HL-60 (cell line): Measurements from ENCODE around the gene SNRPD3.

Source experiments
- DNase-seq, 2 experiments: peaks; one replicate each; pipeline ENCODE4 v3.0.0-alpha.2; 2010 to 2020; ENCODE audit warnings: low read depth in 1 of 2, low spot score in 1 of 2
- H3K27ac ChIP-seq: fragments of 250-450 bp; sonication (Bioruptor Pico); replicated peaks from 2 replicates; pipeline ENCODE4 v1.5.1; 2020; ENCODE audit warnings: mild to moderate bottlenecking, moderate library complexity
- H3K27me3 ChIP-seq: fragments of 250-450 bp; sonication (Bioruptor Pico); 2 replicates; pipeline ENCODE4 v1.5.1; 2021; ENCODE audit warnings: mild to moderate bottlenecking, moderate library complexity; ENCODE audit not compliant: insufficient read depth, poor library complexity, severe bottlenecking
- H3K4me3 ChIP-seq: replicated peaks from 2 replicates; pipeline ENCODE4 v1.5.1; 2011; ENCODE audit warnings: mild to moderate bottlenecking, control low read depth, low read length; ENCODE audit not compliant: insufficient read depth
- GABPA ChIP-seq: IDR thresholded peaks from 2 replicates; pipeline ENCODE4 v1.6.1; 2012; ENCODE audit warnings: low read depth
- POLR2AphosphoS5 ChIP-seq: IDR thresholded peaks from 2 replicates; pipeline ENCODE4 v1.6.1; 2012; ENCODE audit warnings: low read depth
- SPI1 ChIP-seq: IDR thresholded peaks from 2 replicates; pipeline ENCODE4 v1.6.1; 2012; ENCODE audit warnings: low read depth, mild to moderate bottlenecking, borderline replicate concordance
- TF ChIP-seq, protein P1 (sequence below): IDR thresholded peaks from 2 replicates; pipeline ENCODE4 v1.6.1; 2012; ENCODE audit warnings: low read depth; ENCODE audit not compliant: insufficient replicate concordance
- TF ChIP-seq, protein P2 (sequence below): IDR thresholded peaks from one replicate; pipeline ENCODE4 v1.5.1; 2011; ENCODE audit warnings: low read length, control low read depth, inconsistent platforms; ENCODE audit not compliant: insufficient read depth

SNRPD3 gene

DNA sequence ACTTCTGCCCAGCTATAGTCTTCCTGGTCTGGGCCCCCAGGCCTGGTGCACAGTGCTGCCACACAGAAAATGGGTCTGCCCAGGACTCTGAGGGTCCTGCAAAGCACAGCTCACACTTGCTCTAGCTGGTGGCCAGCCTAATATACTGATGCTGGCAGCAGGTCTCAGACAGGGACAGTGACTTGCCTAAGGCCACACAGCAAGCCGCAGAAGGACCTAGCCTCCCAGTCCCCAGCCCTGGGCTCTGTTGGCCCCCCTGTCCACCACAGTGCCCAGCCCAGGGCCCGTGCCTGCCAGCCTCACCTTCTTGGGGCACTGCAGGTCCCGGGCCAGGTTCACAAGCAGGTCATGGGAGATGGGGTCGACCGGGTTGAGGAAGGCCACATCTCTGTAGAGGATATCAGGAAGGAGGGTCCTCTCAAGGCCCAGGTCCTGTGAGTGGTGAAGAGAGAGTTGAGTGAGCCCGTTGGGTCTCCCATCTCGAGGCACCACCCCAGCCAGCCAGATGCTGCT, 33.8 kb downstream of the SNRPD3 start:
- H3K27me3 ChIP-seq, result no peaks in the 10 kb centered on the region
- H3K27ac ChIP-seq, result no peak overlapping the region
- no peak overlapping the region for H3K4me3 ChIP-seq
- no peak for DNase-seq
- TF ChIP-seq POLR2AphosphoS5 (no peak), SPI1 (no peak)
- TF ChIP-seq, protein P1, sequence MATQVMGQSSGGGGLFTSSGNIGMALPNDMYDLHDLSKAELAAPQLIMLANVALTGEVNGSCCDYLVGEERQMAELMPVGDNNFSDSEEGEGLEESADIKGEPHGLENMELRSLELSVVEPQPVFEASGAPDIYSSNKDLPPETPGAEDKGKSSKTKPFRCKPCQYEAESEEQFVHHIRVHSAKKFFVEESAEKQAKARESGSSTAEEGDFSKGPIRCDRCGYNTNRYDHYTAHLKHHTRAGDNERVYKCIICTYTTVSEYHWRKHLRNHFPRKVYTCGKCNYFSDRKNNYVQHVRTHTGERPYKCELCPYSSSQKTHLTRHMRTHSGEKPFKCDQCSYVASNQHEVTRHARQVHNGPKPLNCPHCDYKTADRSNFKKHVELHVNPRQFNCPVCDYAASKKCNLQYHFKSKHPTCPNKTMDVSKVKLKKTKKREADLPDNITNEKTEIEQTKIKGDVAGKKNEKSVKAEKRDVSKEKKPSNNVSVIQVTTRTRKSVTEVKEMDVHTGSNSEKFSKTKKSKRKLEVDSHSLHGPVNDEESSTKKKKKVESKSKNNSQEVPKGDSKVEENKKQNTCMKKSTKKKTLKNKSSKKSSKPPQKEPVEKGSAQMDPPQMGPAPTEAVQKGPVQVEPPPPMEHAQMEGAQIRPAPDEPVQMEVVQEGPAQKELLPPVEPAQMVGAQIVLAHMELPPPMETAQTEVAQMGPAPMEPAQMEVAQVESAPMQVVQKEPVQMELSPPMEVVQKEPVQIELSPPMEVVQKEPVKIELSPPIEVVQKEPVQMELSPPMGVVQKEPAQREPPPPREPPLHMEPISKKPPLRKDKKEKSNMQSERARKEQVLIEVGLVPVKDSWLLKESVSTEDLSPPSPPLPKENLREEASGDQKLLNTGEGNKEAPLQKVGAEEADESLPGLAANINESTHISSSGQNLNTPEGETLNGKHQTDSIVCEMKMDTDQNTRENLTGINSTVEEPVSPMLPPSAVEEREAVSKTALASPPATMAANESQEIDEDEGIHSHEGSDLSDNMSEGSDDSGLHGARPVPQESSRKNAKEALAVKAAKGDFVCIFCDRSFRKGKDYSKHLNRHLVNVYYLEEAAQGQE, result no peak

DNA sequence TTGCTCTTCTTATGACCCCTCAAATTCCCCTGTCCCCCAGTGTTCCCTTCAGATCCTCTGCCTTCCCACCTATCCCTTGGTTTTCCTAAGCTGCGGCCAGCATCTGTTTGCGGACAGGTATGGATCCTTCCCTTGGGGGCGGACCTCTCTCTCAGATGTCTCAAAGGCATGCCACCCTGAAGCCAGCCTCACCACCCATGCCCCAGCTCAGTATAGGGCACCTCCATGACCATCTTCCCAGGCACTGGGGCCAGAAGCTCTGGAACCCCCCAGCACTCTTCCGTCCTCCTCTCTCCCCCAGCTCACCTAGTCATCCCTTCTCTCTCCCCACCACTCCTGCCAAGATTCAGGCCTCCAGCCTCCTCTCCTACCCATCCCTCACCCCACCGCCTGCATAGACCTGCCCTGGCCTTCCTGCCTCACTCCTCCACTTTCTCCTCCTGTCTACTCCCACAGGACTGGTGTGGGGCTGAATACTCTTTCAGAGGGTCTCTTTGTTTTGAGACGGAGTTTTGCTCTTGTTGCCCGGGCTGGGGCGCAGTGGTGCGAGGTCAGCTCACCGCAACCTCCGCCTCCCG, 34.9 kb downstream of the SNRPD3 start:
- TF ChIP-seq POLR2AphosphoS5, result no peak
- TF ChIP-seq, protein P2, sequence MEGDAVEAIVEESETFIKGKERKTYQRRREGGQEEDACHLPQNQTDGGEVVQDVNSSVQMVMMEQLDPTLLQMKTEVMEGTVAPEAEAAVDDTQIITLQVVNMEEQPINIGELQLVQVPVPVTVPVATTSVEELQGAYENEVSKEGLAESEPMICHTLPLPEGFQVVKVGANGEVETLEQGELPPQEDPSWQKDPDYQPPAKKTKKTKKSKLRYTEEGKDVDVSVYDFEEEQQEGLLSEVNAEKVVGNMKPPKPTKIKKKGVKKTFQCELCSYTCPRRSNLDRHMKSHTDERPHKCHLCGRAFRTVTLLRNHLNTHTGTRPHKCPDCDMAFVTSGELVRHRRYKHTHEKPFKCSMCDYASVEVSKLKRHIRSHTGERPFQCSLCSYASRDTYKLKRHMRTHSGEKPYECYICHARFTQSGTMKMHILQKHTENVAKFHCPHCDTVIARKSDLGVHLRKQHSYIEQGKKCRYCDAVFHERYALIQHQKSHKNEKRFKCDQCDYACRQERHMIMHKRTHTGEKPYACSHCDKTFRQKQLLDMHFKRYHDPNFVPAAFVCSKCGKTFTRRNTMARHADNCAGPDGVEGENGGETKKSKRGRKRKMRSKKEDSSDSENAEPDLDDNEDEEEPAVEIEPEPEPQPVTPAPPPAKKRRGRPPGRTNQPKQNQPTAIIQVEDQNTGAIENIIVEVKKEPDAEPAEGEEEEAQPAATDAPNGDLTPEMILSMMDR, result no peak
- TF ChIP-seq SPI1, result no peak
- TF ChIP-seq, protein P1, result no peak
- TF ChIP-seq GABPA, result no peak
- no peak for DNase-seq
- Histone ChIP-seq H3K27me3 (no peaks in the 10 kb centered on the region), H3K4me3 (no peak overlapping the region), H3K27ac (no peak overlapping the region)

DNA sequence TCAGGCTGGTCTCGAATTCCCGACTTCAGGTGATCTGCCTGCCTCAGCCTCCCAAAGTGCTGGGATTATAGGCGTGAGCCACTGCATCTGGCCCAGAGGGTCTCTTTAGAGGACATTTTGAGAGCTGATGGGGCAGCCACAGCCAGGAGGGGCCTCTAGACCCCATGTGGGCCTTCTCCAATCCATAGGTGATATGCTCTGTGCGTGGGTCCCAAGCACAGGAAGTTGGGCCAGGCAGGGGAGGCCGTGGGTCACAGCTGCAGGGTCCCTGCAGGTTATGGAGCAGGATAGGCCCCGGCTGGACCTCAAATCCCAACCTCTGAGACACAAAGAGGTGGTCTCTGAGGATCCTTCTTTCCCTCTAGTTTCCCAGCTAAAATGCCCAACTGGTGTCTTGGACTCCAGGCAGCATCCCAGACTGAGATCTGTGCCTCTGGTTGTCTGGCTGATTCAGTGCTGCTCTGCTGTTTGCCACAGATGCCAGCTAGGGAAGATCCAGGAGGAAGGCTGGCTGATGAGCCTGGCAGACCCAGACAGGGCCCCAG, 35.6 kb downstream of the SNRPD3 start:
- no peak overlapping the region for H3K4me3 ChIP-seq
- no peak for DNase-seq
- no peaks in the 10 kb centered on the region for H3K27me3 ChIP-seq
- H3K27ac ChIP-seq, result no peak overlapping the region
- TF ChIP-seq, protein P1, result no peak
- no peak for TF ChIP-seq SPI1
- no peak for TF ChIP-seq GABPA
- TF ChIP-seq POLR2AphosphoS5, result no peak
